Right hindlimb (tissue), 1 donor: Measurements from ENCODE around the gene TAF4.

Experiments
- DNase-seq: peaks from one replicate; pipeline ENCODE4 v3.0.0-alpha.2; 2018

Gene TAF4

GRCh38 chr20:61929561-61929960 lies 136.1 kb downstream of the TAF4 start:
- DNase-seq = no peak

- DNase-seq = no peak
Measured at GRCh38 chr20:61927826-61928541, 137.7 kb downstream of the TAF4 start.

GRCh38 chr20:61927193-61927825 lies 138.4 kb downstream of the TAF4 start:
- DNase-seq = no peak

- DNase-seq = no peak
Measured at GRCh38 chr20:61926796-61927192, 138.9 kb downstream of the TAF4 start.

GRCh38 chr20:61926253-61926613 lies 139.4 kb downstream of the TAF4 start:
- DNase-seq = no peak

- no peak for DNase-seq
Measured at GRCh38 chr20:61925555-61926252, 140.0 kb downstream of the TAF4 start.

GRCh38 chr20:61924858-61925554 lies 140.7 kb downstream of the TAF4 start:
- DNase-seq = no peak
